GM19372 (cell line): ENCODE data around the gene HEXD.

Experiments
- ATAC-seq: cut with Tn5 transposase; IDR thresholded peaks from one replicate; pipeline ENCODE4 v1.9.1; 2021; ENCODE audit warnings: mild to moderate bottlenecking, low read depth, moderate library complexity; ENCODE audit not compliant: unreplicated experiment

Gene HEXD

DNA sequence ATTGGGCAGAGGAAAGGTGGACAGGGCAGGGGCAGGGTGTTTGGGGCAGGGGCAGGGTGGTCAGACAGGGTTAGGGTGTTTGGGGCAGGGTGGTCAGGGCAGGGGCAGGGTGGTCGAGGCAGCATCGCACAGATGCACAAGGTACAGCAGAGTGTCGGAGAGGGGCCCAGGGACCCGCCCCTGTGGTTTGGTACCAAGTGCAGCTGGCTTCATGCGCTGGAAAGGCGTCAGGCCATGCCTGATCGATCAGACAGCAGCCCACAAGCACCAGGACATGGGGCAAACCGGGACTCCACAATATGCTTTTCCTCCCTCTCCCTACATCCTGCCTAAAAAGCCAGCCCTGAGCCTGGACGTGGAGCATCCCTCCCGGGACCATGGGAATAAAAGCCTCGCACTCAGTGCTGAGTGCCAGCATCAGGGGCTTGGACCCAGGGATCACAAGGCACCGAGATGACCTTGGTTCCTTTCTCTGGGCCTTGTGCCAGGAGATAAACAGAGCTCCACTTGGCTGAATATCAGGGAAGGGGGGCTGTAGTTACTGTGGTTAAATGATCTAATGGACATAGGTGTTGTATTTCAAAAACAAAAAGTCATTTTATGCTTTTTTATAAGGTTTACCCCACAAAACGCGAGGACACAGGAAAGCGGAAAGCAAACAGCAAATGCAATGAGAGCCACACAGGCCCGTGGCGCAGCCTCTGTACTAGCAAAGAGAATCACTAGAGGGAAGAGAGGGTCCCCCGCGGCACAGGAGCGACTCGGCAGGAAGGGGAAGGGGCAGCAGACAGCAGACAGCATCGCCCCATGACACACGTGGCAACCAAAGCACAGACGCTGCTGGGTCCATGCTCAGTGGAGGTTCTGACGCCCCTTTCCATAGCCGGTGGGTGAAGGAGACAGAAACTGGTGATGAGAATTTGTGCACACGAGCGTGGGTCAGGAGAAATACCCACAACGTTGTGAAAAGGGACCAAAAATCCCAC lies 5.3 kb upstream of the HEXD start:
- ATAC-seq, result no peak

DNA sequence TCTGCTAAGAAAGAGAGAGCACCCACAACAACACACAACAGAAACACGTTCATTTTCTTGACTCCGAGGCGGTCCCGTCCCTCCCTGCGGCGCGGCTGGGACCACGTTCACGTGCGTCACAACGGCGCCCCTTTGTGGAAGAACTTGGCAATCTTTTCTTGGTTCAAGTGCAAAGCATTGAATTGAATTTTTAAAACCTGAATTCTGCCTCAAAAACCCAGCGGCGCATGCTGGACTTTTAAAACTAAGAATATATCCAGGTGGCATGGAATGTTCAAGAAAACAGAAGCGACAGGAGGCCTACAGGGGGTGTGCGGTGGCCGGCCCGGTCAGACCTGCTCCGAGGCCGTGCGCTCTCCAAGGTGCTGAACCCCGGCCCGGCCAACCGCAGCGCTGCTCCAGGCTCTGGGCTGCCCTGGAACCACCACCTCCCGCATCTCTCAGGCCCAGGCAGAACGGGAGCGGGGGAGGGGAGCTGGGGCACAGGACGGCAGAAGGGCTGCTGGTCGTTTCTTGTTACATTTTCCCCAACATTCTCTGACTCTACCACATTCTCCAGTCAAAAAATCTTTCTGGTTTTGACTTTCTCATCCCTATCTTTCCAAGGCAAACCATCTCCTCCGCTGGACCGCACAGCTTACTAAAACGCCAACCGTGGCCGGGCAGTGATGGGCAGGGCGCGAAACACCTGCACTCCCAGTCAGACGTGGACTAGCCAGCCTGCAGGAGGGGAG lies 3.4 kb upstream of the HEXD start:
- ATAC-seq, result no peak

DNA sequence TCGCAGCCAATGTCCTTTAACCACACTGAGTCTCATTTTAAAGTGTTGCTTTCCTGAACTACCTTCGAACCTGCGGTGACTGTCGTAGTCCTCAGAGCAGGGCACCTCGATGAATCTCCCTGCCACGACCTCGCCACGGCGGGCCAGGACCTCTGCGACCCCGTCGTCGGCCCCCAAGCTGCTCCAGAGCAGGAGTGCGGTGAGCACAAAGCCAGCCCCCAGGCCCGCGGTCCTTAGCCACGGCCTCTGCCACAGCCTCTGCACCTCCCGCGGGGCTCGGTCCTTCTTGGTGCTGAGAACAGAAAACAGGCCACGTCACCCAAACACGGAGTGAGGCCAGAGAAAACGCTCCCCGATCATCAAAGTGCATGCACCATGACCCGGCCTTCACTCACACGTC lies 2.8 kb upstream of the HEXD start:
- no peak for ATAC-seq

DNA sequence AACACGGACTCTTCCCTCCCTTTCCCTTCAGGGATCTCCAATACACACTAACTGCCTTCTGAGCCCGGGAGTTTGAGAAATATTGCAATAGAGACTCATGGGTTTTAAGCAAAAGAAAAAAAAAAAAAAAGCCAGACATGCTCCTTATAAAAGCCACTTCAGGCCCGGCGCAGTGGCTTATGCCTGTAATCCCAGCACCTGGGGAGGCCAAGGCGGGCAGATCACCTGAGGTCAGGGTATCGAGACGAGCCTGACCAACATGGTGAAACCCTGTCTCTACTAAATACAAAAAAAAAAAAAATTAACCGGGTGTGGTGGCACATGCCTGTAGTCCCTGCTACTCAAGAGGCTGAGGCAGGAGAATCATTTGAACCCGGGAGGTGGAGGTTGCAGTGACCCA lies 2.4 kb upstream of the HEXD start:
- no peak for ATAC-seq

DNA sequence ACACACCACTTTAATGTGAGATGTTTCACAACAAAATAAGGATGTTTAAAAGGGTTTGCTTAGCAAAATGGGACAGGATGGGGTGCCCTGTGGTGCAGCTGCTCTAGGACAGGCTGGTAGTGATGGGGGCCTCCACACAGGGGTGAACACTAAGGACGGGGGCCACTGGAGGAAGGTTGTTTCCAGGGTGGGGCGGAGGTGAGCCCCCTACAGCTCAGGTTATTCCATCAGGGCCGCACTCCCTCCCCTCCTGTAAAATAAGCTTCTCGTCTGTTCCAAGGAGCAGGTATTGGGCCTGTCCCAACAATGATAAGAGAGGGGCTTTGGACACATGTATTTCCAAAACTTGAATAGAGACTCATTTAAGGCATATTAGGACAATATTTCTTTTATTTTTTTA lies 1.9 kb upstream of the HEXD start:
- no peak for ATAC-seq

DNA sequence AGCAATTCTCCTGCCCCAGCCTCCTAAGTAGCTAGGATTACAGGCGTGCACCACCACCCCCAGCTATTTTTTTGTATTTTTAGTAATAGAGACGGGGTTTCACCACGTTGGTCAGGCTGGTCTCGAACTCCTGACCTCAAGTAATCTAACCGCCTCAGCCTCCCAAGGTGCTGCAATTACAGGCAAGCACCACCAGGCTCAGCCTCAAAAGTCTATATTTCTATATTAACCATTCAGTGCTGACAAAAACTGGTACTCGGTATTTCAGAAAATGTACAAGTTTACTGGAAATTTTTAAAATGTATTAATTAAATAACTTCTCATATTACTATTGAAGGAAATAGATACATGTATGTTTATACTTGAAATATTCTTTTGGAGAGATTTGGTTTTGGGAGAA lies 1.4 kb upstream of the HEXD start:
- ATAC-seq, result no peak

DNA sequence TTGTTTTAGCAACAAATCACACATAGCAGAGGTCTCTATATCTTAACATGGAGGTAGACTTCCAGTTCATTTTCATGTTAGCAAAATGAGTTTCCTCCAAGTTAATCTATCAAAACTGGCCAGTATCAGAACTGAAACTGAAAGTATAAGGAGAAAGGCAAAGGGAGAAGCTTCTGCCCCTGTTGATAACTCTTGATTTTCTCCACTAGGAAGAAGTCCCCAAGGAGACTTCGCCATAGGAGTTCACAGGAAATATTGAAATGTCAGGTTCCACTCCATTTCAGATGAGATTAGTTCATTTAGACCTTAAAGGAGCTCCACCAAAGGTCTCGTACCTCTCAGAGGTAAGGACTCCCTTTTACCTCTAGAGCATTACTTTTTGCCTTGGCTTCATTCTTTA lies 1.4 kb downstream of the HEXD start:
- ATAC-seq, result no peak

DNA sequence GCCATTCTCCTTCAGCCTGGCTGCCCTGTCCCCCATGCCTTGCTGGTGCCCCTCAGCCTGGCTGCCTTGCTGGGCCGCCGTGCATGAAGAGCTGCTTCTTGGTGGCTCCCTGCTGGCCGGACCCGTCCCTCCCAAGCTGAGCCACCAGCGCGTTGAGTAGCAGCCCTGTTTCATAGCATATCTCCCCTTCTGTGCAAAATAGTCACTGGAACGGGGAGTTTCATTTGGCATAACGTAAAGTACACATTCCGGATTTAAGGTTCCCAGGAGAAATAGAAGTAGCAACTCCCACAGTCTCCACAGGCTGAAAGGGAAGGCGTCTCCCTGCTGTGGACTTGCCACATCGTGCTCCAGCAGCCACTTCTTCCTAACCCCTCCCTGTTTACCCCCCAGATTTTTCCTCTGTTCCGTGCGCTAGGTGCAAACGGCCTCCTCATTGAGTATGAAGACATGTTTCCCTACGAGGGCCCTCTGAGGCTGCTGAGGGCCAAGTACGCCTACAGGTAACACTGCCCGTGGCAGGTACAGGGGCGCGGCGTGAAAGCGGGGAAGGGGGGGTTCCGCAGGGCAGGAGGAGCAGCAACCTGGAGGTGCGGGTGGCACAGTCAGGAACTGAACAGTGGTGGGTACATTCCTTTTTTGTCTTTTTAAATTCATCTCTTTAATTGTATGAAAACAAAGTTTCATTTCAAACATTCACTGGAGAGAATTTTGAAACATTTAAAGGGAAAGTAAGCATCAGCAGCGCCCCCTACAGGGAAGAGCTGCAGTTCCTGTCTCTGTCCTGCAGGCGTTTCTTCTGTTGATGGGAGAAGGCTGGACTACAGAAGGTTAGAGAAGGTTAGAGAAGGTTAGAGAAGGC lies 6.1 kb downstream of the HEXD start:
- no peak for ATAC-seq

DNA sequence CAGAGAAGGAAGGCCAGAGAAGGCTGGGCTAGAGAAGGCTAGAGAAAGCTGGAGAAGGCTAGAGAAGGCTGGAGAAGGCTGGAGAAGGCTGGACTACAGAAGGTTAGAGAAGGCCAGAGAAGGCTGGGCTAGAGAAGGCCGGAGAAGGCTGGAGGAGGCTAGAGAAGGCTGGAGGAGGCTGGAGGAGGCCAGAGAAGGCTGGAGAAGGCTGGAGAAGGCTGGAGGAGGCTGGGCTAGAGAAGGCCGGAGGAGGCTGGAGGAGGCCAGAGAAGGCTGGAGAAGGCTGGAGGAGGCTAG lies 6.7 kb downstream of the HEXD start:
- no peak for ATAC-seq

DNA sequence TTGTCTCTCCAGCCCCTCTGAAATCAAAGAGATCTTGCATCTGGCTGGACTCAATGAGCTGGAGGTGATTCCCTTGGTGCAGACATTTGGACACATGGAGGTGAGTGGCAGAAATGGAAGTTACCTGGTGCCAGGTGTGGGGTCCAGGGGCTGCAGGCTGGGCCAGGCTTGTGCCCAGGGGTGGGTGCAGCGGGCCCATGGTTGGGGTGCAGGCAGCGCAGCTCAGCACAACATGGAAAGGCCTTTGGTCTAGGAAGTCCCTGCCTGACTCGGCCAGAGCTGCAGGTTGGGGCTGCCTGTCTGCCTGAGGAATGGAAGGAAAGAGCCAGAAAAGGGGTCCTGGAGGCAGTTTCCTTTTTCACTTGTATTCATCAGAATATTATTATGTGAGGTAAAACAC lies 10.4 kb downstream of the HEXD start:
- ATAC-seq, result no peak

DNA sequence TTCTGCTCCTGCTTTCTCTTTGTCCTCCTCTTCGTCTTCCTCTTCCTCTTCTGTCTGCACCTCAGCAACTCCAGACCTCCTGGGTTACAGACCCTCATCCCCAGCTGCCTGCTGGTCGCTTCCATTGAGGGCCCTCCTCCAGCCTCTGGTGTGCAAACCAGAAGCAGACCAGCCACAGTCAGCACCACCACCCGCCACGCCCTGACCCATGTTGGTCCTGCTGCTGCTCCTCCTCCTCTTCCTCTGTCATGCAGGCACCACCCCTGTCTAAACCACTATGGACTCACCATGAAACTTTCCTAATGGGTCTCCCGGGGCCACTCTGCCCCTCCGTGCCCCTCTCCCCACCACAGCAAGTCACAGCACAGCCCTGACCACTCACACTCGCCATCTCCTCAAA lies 11.7 kb downstream of the HEXD start:
- no peak for ATAC-seq

DNA sequence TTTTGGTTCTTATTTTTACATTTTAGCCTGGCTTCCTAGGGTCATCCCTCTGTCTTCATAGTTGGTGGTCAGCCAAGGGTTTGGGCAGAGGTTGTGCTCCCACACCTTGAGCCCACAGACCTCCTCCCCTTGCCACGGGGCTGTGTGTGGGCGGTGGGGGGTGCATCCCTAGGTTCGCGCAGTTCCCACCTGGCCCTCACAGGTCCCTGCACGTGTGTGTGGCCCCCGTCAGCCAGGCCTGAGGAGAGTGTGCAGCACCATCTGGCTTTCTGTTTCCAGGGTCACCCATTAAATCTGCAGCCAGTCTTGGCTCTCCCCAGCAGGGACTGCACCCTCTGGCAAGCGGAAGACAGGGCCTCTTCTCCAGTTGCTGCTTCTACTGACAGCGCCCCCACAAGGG lies 13.9 kb downstream of the HEXD start:
- no peak for ATAC-seq

DNA sequence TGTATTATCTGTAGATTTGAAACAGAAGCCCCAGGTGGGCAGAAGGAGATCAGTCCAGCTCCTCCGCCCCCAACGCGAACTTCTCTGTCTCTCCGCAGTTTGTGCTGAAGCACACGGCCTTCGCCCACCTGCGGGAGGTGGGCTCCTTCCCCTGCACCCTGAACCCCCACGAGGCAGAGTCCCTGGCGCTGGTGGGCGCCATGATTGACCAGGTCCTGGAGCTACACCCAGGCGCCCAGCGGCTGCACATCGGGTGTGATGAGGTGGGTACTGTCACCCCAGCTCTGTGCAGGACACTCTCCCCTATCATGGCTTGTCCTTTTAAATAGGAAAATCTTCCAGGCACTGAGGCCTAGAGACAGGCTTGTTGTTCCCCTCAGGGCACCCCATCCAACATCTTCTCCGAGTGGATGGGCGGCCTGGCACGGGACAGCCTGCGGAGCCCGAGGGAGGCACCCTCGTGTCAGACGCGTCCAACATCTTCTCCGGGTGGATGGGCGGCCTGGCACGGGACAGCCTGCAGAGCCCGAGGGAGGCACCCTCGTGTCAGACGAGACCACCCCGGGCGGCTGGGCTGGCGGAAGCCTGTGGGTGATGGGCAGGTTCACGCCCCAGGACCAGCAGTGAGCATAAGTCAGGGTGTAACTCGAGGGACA lies 15.5 kb downstream of the HEXD start:
- ATAC-seq, result no peak

DNA sequence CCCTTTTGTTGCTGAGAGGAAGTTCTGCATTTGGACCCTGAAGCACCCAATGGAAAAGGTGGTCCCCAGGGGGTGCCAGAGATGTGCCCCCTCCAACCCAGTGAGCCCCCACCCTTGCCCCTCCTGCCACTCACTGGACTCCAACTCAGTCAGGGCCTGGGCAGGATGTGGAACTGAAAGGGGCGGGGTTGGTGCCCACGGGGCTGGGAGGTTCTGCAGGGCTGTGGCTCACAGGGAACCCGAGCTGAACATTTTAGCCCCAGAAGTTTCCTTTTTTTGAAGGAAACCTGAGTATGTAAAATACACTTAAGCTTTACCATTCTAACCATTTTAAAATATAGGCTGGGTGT lies 16.0 kb downstream of the HEXD start:
- no peak for ATAC-seq

DNA sequence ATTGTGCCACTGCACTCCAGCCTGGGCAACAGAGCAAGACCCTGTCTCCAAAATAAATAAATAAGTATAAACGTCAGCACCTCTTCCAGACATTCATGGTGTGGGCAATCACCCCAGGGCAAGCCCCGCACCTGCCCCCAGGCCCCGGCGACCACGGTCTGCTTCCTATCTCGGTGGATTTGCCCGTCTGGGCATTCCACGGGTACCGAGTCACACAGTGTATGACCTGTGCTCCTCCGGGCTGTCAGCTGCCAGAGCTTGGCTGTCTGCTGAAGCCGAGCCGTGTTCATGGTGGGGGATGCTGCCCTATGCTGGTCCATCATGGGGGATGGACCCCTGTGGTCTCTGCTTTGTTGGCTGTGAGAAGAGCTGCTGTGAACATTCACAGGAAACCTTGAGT lies 17.0 kb downstream of the HEXD start:
- no peak for ATAC-seq

DNA sequence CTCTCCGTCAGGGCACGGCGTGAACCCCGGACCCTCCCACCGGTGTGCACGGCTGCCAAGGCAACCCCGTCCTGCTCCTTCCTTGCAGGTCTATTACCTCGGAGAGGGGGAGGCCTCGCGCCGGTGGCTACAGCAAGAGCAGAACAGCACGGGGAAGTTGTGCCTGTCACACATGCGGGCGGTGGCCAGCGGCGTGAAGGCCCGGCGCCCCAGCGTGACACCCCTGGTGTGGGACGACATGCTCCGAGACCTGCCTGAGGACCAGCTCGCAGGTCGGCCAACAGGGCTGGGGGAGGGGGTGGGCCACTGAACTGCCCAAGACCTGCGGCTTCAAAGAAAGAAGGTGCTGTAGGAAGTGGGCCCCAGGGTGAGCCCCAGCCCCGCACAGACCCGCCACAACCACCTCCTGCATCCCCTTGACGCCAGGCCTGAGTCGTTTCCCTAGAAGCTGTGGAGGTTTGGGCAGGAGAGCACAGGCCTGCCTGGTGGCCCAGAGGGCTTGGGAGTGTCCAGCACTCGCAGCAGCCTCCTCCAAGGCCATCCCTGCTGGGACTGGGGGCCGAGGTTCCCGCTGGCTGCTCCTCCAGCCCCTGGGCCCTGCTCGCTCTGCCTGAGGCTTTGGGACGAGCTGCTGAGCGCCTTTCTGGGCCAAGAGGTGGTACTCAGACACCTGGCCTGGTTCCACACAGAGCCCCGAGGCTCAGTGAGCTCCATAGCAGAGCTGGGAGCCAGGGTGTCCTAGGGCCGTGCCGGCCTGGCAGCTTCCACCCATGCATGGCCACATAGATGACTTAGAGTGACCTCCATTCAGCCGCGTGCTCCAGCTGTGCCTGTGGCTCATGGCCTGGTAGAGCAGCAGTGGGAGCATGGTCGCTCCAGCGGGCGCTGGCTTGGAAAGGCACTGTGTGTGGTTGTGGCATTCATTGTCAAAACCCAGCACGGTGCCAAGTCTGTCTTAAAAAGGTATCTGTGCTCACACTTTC lies 17.7 kb downstream of the HEXD start:
- ATAC-seq, result no peak

DNA sequence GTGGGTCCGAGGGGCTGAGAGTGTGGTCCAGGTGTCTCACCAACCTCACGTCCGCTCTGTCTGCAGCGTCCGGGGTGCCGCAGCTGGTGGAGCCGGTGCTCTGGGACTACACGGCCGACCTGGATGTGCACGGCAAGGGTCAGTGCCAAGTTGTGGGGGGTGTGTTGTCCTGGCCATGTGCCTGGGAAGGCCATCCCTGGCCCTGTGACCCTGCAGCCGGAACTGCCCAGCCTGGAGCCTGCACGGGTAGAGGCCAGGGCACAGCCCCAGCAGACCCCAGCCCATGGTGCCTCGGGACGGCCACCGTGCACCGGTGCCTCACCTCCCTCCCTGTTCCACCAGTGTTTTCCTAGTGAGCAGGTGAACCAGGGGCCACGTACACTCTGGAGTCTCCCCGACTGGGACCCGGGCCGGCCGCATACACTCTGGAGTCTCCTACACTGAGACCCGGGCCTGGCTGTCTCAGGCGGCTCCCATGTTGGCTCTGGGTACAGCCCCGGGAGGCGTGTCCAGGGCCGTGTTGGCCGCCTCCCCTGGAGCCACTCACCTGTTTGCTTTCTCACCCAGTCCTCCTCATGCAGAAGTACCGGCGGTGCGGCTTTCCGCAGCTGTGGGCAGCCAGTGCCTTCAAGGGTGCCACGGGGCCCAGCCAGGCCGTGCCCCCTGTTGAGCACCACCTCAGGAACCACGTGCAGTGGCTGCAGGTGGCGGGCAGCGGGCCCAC lies 18.6 kb downstream of the HEXD start:
- ATAC-seq, result no peak

DNA sequence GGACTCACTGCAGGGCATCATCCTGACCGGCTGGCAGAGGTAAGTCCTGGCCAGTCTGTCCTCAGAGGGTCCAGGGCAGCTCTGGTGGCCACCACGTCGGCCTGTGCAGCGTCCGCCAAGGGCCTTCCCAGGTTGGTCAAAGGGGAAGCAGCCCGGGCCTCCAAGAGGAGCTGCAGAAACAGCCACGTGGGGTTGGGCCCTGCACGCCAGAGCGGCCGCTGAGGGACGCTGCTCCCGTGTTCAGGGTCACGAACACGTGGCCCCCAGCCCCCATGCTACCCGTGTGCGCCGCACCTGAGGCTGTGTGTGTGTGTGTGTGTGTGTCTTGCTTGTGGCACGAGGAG lies 19.1 kb downstream of the HEXD start:
- ATAC-seq, result no peak
